HG03558 (cell line): ENCODE results near the gene C17orf67.
A peak's percentile ranks its signal among the peaks of the same experiment; 100 is the strongest.

Experiments used
- ATAC-seq: cut with Tn5 transposase; IDR thresholded peaks from one replicate; pipeline ENCODE4 v1.9.1; 2021; ENCODE audit warnings: moderate number of reproducible peaks; ENCODE audit not compliant: unreplicated experiment; ENCODE audit errors: extremely low read depth

Gene C17orf67

GRCh38 chr17:56834380-56835263, 902 bp upstream of the C17orf67 start:
- ATAC-seq: peak; percentile 26

GRCh38 chr17:56833057-56833808, 487 bp downstream of the C17orf67 start:
- ATAC-seq: peak; percentile 25

GRCh38 chr17:56832446-56832845, 1.3 kb downstream of the C17orf67 start:
- ATAC-seq: no peak

GRCh38 chr17:56831369-56832095, 2.2 kb downstream of the C17orf67 start:
- no peak for ATAC-seq

- no peak for ATAC-seq
Observed at GRCh38 chr17:56830726-56831368, 2.9 kb downstream of the C17orf67 start.

- no peak for ATAC-seq
Observed at GRCh38 chr17:56826611-56827414, 6.9 kb downstream of the C17orf67 start.

GRCh38 chr17:56824503-56824902, 9.2 kb downstream of the C17orf67 start:
- no peak for ATAC-seq

GRCh38 chr17:56823848-56824247, 9.9 kb downstream of the C17orf67 start:
- ATAC-seq: no peak

GRCh38 chr17:56822725-56823124, 11.0 kb downstream of the C17orf67 start:
- ATAC-seq: no peak

- no peak for ATAC-seq
Observed at GRCh38 chr17:56821847-56822534, 11.7 kb downstream of the C17orf67 start.

- no peak for ATAC-seq
Observed at GRCh38 chr17:56820207-56820606, 13.5 kb downstream of the C17orf67 start.

- no peak for ATAC-seq
Observed at GRCh38 chr17:56819431-56820145, 14.1 kb downstream of the C17orf67 start.

GRCh38 chr17:56819030-56819429, 14.7 kb downstream of the C17orf67 start:
- no peak for ATAC-seq

- no peak for ATAC-seq
Observed at GRCh38 chr17:56817066-56817465, 16.7 kb downstream of the C17orf67 start.

- ATAC-seq: no peak
Observed at GRCh38 chr17:56815711-56816110, 18.0 kb downstream of the C17orf67 start.

- ATAC-seq: no peak
Observed at GRCh38 chr17:56812901-56813388, 20.8 kb downstream of the C17orf67 start.

- no peak for ATAC-seq
Observed at GRCh38 chr17:56810891-56811775, 22.6 kb downstream of the C17orf67 start.
